Mesendoderm (in vitro differentiated cells): ENCODE results near the gene SEMA7A.
"Not testable (repeated sequence)": the region's sequence is repeated elsewhere in the genome, so short reads cannot be mapped to it uniquely, and the experiment has no call there.

ENCODE experiments used
- DNase-seq: peaks from one replicate; pipeline ENCODE4 v3.0.0; 2013
- H2AK5ac ChIP-seq: 2 replicates; pipeline ENCODE4 v1.6.1; 2013; ENCODE audit warnings: low read length, inconsistent platforms
- H2BK120ac ChIP-seq: 2 replicates; pipeline ENCODE4 v1.6.1; 2013; ENCODE audit warnings: low read depth, mild to moderate bottlenecking, low read length, moderate library complexity, mixed read lengths
- H2BK15ac ChIP-seq: replicated peaks from 2 replicates; pipeline ENCODE4 v1.6.1; 2013; ENCODE audit warnings: low read depth, mild to moderate bottlenecking, moderate library complexity
- H2BK5ac ChIP-seq: 2 replicates; pipeline ENCODE4 v1.6.1; 2013; ENCODE audit warnings: low read length, inconsistent platforms
- H3K18ac ChIP-seq: 2 replicates; pipeline ENCODE4 v1.6.1; 2013; ENCODE audit warnings: mild to moderate bottlenecking, low read length, mixed read lengths
- H3K23ac ChIP-seq: one replicate; pipeline ENCODE4 v1.6.1; 2013; ENCODE audit warnings: low read length
- H3K27ac ChIP-seq: 2 replicates; pipeline ENCODE4 v1.5.1; 2013; ENCODE audit warnings: low read depth, mild to moderate bottlenecking, inconsistent platforms, low read length, moderate library complexity
- H3K27me3 ChIP-seq: 2 replicates; pipeline ENCODE4 v1.6.1; 2013; ENCODE audit warnings: low read length, control low read depth, mild to moderate bottlenecking, inconsistent platforms; ENCODE audit not compliant: insufficient read depth, poor library complexity
- H3K36me3 ChIP-seq: 2 replicates; pipeline ENCODE4 v1.6.1; 2013; ENCODE audit warnings: low read length, inconsistent platforms; ENCODE audit not compliant: control insufficient read depth, insufficient read depth
- H3K4ac ChIP-seq: one replicate; pipeline ENCODE4 v1.6.1; 2013; ENCODE audit warnings: low read depth, mild to moderate bottlenecking, low read length, moderate library complexity
- H3K4me1 ChIP-seq: 2 replicates; pipeline ENCODE4 v1.6.1; 2013; ENCODE audit warnings: low read depth, low read length, inconsistent platforms; ENCODE audit not compliant: control insufficient read depth
- H3K4me2 ChIP-seq: 2 replicates; pipeline ENCODE4 v1.6.1; 2013; ENCODE audit warnings: low read length
- H3K4me3 ChIP-seq: 2 replicates; pipeline ENCODE4 v1.5.1; 2013; ENCODE audit warnings: mild to moderate bottlenecking, low read length
- H3K56ac ChIP-seq: one replicate; pipeline ENCODE4 v1.6.1; 2013; ENCODE audit warnings: low read length
- H3K79me1 ChIP-seq: 2 replicates; pipeline ENCODE4 v1.6.1; 2013; ENCODE audit warnings: low read length, inconsistent platforms
- H3K79me2 ChIP-seq: 2 replicates; pipeline ENCODE4 v1.6.1; 2013; ENCODE audit warnings: mild to moderate bottlenecking, low read length; ENCODE audit not compliant: control insufficient read depth, insufficient read depth
- H3K9ac ChIP-seq: 2 replicates; pipeline ENCODE4 v1.6.1; 2013; ENCODE audit warnings: low read length, inconsistent platforms
- H4K5ac ChIP-seq: one replicate; pipeline ENCODE4 v1.6.1; 2013; ENCODE audit warnings: low read length
- H4K8ac ChIP-seq: one replicate; pipeline ENCODE4 v1.6.1; 2013; ENCODE audit warnings: low read depth, mild to moderate bottlenecking, control low read depth, low read length, moderate library complexity
- WGBS: extraction: QIAGEN DNeasy Blood & Tissue Kit; methylation state at CpG from one replicate; pipeline ENCODE4 v1.1.7; 2013; ENCODE audit warnings: low lambda C conversion rate, missing lambda C conversion rate; ENCODE audit not compliant: insufficient coverage; ENCODE audit errors: extremely low coverage; 5-methylcytosine and 5-hydroxymethylcytosine counted together

SEMA7A gene

GRCh38 chr15:74461847-74462511 lies 28.2 kb upstream of the SEMA7A start:
- H2BK5ac ChIP-seq = no peak overlapping the region
- no peaks in the 10 kb centered on the region for H3K36me3 ChIP-seq
- H3K4me2 ChIP-seq = peak overlapping the region; percentile 87
- H4K5ac ChIP-seq = no peak overlapping the region
- peak overlapping the region; percentile 91 for H3K9ac ChIP-seq
- H3K27me3 ChIP-seq = no peaks in the 10 kb centered on the region
- peaks cover 1% of the 10 kb centered on the region for H3K4me1 ChIP-seq
- peak; percentile 37 for DNase-seq
- WGBS = no CpG with 5 or more reads among the region's 8 CpGs
- H3K27ac ChIP-seq = no peak overlapping the region
- peaks cover 3% of the 10 kb centered on the region for H3K79me2 ChIP-seq
- no peak overlapping the region for H2AK5ac ChIP-seq
- no peak overlapping the region for H3K4ac ChIP-seq
- no peak overlapping the region for H4K8ac ChIP-seq
- peak overlapping the region; percentile 82 for H3K56ac ChIP-seq
- H3K79me1 ChIP-seq = peaks cover 2% of the 10 kb centered on the region
- H3K4me3 ChIP-seq = peak overlapping the region; percentile 91
- no peak overlapping the region for H2BK120ac ChIP-seq
- H3K18ac ChIP-seq = no peak overlapping the region
- no peak overlapping the region for H2BK15ac ChIP-seq
- peak overlapping the region; percentile 76 for H3K23ac ChIP-seq

DNA sequence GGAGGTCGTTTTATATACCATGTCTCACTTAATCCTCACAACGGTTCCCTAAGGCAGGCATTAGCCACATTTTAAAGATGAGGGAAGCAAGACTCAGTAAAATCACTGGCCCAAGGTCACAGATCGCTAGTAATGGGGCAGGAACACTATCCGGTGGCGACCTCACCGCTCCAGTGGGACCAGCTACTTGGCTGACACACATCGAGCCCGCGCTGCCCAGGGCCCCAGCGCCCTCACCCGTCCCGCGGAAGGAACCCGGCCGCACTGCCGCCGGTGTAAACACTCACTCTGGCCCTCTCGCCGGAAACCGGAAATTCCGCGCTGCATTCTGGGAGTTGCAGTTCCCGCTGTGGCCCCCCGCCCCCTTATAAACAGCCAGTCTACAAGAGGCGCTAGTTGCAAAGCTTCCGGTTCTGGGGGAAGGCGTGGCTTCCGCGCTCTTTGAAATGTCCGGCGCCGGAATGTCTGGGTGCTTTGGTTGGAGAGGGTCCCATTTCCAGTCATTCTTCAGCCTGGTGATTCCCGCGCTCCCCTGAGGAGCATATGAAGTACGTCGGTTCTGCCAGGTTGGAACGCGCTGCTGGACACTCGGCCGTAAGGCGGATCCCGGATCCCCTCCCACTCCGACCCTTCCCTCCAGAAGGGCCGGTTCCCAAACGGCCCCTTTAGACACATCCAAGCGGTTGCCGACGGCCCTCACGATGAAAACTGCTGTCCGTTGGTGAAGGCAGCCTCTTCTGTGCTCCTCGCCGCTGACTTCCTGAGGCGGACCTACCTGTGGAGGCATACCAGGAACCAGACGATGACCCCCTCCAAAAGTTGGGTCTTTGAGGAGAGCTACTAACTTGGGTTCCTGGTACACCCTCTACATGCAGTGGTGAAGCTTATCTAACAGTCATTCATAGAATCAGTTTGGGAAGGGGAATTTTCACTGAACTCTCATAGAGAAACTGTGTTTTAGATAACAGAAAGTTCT lies 27.4 kb upstream of the SEMA7A start, which contains the start of gene UBL7:
UBL7 (minus strand) TSS at position 290 of the 976 bp plus-strand sequence. CDS start 2,293 bp downstream, outside the sequence.
- WGBS = no CpG with 5 or more reads among the region's 54 CpGs
- H2BK15ac ChIP-seq = no peak within 1 kb of the TSS

DNA sequence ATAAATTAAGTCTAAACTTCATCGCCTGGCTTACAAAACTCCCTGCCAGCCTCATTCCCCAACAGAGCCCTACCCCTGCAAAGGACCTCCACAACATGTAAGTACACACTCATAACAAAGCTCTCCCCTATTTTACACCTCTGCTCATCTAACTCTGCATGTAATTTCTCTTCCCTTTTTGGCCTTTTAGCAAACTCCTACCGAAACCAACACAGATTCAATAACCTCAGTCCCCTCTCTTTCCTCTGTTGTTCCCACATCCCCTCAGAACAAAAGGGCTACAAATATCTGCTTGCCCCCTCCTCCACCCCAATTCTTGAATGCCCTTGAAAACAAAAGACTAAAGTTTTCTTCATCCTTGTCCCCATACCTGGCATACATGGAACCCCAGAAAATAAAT lies 26.5 kb upstream of the SEMA7A start:
- peaks cover 1% of the 10 kb centered on the region for H3K4me1 ChIP-seq
- DNase-seq = no peak
- no CpG with 5 or more reads among the region's 2 CpGs for WGBS
- H3K56ac ChIP-seq = peak overlapping the region; percentile 92
- H3K23ac ChIP-seq = no peak overlapping the region
- no peak overlapping the region for H2BK15ac ChIP-seq
- H2BK5ac ChIP-seq = no peak overlapping the region
- H3K4me2 ChIP-seq = peak overlapping the region; percentile 96
- peak overlapping the region; percentile 31 for H3K27ac ChIP-seq
- peak overlapping the region; percentile 77 for H3K4me3 ChIP-seq
- peak overlapping the region; percentile 18 for H2BK120ac ChIP-seq
- no peak overlapping the region for H3K4ac ChIP-seq
- H3K79me2 ChIP-seq = peaks cover 3% of the 10 kb centered on the region
- peak overlapping the region; percentile 16 for H3K18ac ChIP-seq
- H3K36me3 ChIP-seq = no peaks in the 10 kb centered on the region
- peak overlapping the region; percentile 92 for H3K9ac ChIP-seq
- H4K5ac ChIP-seq = no peak overlapping the region
- no peak overlapping the region for H4K8ac ChIP-seq
- no peak overlapping the region for H2AK5ac ChIP-seq
- no peaks in the 10 kb centered on the region for H3K27me3 ChIP-seq
- peaks cover 2% of the 10 kb centered on the region for H3K79me1 ChIP-seq

More for the DNA sequence above, 27.4 kb upstream of the SEMA7A start, which contains the start of gene UBL7:
- peak within 1 kb of the TSS; percentile 49 for H3K27ac ChIP-seq
- H3K4ac ChIP-seq = peak within 1 kb of the TSS; percentile 74
- peak within 1 kb of the TSS; percentile 92 for H3K9ac ChIP-seq
- H4K5ac ChIP-seq = peak within 1 kb of the TSS; percentile 84
- H3K56ac ChIP-seq = peak within 1 kb of the TSS; percentile 97
- peak within 1 kb of the TSS; percentile 78 for H2BK5ac ChIP-seq
- peak within 1 kb of the TSS; percentile 96 for H3K4me2 ChIP-seq
- no peaks in the 10 kb centered on the region for H3K36me3 ChIP-seq
- peak; percentile 99 for DNase-seq
- peak within 1 kb of the TSS; percentile 18 for H2BK120ac ChIP-seq
- H3K18ac ChIP-seq = peak within 1 kb of the TSS; percentile 94
- peak within 1 kb of the TSS; percentile 91 for H3K4me3 ChIP-seq
- H3K27me3 ChIP-seq = no peaks in the 10 kb centered on the region
- H3K79me1 ChIP-seq = peaks cover 2% of the 10 kb centered on the region
- no peak within 1 kb of the TSS for H4K8ac ChIP-seq
- peaks cover 3% of the 10 kb centered on the region for H3K79me2 ChIP-seq
- no peak within 1 kb of the TSS for H2AK5ac ChIP-seq
- H3K4me1 ChIP-seq = peaks cover 1% of the 10 kb centered on the region
- H3K23ac ChIP-seq = peak within 1 kb of the TSS; percentile 76

DNA sequence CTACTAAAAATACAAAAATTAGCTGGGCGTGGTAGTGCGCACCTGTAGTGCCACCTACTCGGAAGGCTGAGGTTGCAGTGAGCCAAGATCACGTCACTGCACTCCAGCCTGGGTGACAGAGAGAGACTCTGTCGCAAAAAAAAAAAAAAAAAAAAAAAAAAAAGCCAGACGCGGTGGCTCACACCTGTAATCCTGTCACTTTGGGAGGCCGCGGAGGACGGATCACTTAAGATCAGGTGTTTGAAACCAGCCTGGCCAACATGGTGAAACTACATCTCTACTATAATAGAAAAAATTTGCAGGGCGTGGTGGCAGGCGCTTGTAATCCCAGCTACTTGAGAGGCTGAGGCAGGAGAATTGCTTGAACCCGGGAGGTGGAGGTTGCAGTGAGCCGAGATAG lies 26.0 kb upstream of the SEMA7A start:
- not testable (repeated sequence) for H3K79me2 ChIP-seq, H2AK5ac ChIP-seq, H3K4me2 ChIP-seq, H3K27ac ChIP-seq, H3K4me1 ChIP-seq, H3K79me1 ChIP-seq, H2BK5ac ChIP-seq, H3K18ac ChIP-seq, H3K23ac ChIP-seq, H4K5ac ChIP-seq, H3K4me3 ChIP-seq, H2BK15ac ChIP-seq, H3K4ac ChIP-seq, H3K36me3 ChIP-seq, H4K8ac ChIP-seq, H3K56ac ChIP-seq, H3K9ac ChIP-seq, H3K27me3 ChIP-seq, DNase-seq
- WGBS = no CpG with 5 or more reads among the region's 14 CpGs
- peak overlapping the region; percentile 18 for H2BK120ac ChIP-seq

GRCh38 chr15:74458473-74458872 lies 24.7 kb upstream of the SEMA7A start:
- no CpG with 5 or more reads among the region's 3 CpGs for WGBS
- no peak overlapping the region for H3K4ac ChIP-seq
- peaks cover 1% of the 10 kb centered on the region for H3K4me1 ChIP-seq
- no peak overlapping the region for H3K4me3 ChIP-seq
- no peak overlapping the region for H2BK120ac ChIP-seq
- H3K36me3 ChIP-seq = no peaks in the 10 kb centered on the region
- no peak overlapping the region for H3K18ac ChIP-seq
- no peak overlapping the region for H2AK5ac ChIP-seq
- H3K27me3 ChIP-seq = no peaks in the 10 kb centered on the region
- H4K5ac ChIP-seq = no peak overlapping the region
- peak overlapping the region; percentile 40 for H4K8ac ChIP-seq
- H2BK15ac ChIP-seq = no peak overlapping the region
- no peak overlapping the region for H3K4me2 ChIP-seq
- no peak overlapping the region for H3K27ac ChIP-seq
- H3K9ac ChIP-seq = no peak overlapping the region
- peaks cover 2% of the 10 kb centered on the region for H3K79me1 ChIP-seq
- peaks cover 3% of the 10 kb centered on the region for H3K79me2 ChIP-seq
- no peak for DNase-seq
- no peak overlapping the region for H3K56ac ChIP-seq
- no peak overlapping the region for H3K23ac ChIP-seq
- H2BK5ac ChIP-seq = no peak overlapping the region
